ENCODE data around the gene GALNT1.
A peak's percentile ranks its signal among the peaks of the same experiment; 100 is the strongest.
"Not testable (repeated sequence)": the region's sequence is repeated elsewhere in the genome, so short reads cannot be mapped to it uniquely, and the experiment has no call there.

The GALNT1 gene

DNA sequence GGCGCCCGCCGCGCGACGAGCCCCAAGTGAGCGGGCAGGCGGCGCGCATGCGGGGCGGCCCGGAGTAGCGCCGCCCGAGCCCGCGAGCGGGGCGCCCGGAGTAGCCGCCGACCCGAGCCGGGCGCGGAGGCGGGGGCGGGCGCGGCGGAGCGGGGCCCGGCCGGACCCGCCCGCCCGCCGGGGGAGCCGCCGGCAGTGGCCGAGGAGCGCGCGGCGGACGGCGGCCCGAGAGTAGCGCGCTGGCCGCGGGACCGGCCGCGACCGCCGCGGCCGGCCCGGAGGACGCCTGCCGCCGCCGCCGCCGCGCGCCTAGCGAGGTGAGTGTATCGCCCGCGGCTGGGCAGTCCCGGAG, at the start of gene GALNT1:
Gene GALNT1 (plus strand): TSS at position 195 of the 352 bp plus-strand sequence. CDS start 72,923 bp downstream, outside the sequence.
- DNase-seq (ENCODE audit: low read depth in 2 of 2): no peak

DNA sequence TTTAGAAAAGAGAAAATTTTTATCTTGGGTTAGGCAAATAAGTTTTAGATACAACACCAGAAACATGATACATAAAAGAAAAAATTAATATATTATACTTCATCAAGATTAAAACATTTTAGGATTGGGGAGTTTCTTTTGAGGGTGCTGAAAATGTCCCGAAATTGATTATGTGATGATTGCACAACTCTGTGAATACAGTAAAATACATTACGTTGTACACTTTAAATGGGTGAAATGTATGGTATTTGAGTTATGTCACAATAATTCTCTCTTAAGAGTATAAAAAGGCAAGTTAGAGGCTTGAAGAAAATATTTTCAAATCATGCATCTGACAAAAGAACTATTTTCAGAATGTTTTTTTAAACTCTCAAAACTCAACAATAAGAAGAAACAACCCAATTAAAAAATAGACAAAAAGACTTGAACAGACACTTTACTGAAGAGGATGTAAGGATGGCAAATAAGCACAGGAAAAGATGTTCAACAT, 47.6 kb upstream of the GALNT1 start:
- DNase-seq (ENCODE audit: low read depth in 2 of 2): no peak

DNA sequence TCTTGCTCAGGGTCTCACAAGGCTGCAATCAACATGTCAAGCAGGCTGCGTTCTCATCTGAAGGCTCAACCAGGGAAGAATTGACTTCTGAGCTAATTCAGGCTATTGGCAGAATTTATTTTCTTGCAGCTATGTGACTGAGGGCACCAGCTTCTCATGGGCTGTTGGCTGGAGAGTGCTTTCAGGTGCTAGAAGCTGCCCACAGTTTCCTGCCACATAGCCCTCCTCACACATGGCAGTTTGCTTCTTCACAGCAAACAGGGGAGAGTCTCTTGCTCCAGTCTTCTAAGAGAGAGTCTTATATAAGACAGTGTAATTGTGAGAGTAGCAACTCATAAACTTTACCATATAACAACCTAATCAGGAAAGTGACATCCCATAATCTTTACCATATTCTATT, 46.2 kb upstream of the GALNT1 start:
- no peak for DNase-seq (ENCODE audit: low read depth in 2 of 2)

DNA sequence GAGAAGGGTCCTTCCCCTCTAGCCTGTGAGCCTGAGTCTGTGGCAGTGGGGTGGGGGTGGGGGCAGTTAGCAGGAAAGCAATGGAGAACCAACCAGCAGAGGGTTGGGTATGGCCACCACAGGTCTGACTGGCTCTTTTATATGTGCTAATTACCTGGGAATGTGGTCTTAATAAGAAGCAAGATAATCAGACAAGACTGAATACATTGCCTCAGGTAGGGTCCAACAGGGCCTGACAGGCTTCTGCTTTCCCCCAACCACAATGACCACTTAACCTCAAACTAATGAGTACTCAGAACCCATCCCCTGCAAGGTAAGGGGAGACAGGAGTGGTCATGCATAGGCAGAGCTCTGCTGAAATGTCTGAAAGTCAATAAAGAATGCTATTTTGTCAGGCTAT, 39.2 kb upstream of the GALNT1 start:
- no peak for DNase-seq (ENCODE audit: low read depth in 2 of 2)

DNA sequence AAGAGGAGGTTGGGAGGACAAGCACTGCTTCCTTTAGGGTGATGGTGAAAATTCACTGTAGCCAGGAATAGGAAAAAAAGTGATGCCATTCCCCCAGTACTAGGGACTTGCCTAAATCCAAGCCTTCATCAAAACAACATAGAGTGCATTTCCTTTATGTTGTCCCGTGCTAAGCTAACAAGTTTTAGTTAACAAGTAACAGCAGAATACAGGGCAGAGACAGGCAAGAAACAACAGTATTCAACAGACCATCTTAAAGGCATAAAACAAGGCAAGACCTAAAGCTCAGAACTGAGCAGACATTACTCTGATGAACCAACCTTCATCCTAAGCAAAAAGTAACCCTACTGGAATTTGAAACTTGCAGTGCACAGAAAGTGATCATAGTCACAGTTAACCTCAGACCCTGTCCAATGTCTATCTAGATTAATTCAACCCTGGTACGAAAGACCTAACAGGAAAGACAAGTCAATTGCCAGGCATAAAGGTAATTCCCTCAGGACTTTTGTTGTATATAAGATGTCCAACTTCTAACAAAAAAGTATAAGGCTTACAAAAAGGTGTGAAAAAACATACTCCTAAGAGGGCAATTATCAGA, 34.4 kb upstream of the GALNT1 start:
- DNase-seq (ENCODE audit: low read depth in 2 of 2): no peak

DNA sequence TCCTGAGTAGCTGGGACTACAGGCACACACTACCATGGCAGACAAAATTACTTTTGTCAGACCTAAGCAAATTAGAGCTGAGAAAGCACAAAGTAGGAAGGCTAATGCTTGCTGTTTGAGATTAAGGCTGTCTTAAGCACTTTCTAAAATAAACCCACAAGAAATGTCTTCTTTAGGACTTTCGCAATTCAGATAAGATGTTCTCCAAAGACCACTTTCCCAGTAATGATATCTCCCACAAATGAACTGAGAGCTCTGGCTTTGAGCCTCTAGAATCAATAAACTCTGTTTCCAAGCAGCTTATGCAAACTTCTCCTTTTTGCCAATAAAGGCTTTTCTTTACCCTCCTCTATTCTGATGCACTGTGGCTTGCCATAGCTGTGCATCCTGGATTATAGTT, 32.0 kb upstream of the GALNT1 start:
- no peak for DNase-seq (ENCODE audit: low read depth in 2 of 2)

DNA sequence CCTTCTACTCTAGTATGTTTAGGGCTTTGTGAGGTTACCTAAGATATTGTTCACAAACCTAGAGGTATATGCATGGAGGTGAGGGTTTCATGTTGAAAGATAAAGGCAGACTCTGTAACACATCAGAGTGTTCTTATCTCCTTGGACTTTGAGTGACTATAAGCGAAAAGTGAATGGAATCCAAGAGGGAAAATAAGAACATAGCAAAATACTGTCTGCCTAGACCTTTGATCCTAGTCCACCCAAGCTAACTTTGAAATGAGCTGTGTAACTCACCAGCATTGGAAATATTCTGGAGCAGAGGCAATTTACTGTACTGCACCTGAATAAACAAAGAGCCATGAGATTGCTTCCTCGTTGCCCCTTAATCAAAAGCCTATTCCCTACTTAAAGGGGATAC, 28.2 kb upstream of the GALNT1 start:
- DNase-seq (ENCODE audit: low read depth in 2 of 2): no peak

DNA sequence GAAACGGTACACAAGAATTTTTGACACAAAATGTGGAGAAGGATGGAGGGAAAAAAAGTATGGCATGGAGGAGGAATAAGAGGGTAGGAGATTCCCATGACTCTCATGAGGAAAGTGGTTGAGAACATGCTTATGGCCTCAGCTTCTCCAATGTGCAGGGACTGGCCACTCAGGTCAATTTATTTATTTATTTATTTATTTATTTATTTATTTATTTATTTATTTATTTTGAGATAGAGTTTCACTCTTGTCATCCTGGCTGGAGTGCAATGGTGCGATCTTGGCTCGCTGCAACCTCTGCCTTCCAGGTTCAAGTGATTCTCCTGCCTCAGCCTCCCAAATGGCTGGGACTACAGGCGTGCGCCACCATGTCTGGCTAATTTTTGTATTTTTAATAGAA, 26.0 kb upstream of the GALNT1 start:
- not testable (repeated sequence) for DNase-seq (ENCODE audit: low read depth in 2 of 2)

DNA sequence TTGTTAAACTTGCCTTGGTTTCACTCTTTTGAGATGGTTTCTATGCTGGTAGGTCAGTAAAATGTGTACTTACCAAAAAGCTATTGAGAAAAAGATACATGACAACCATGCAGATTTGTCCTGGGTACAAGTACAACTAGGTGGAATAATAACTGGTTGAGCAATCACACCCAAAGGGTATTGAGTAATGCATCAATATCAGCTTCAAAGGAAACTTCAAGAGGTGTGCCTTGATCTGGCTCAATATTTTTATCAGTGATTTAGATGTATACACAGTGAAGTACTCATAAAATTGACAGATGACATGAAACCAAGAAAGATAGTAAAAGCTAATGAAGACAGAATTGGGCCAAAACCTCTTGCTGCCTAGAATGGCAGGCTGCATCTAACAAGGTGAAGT, 21.7 kb upstream of the GALNT1 start:
- no peak for DNase-seq (ENCODE audit: low read depth in 2 of 2)

DNA sequence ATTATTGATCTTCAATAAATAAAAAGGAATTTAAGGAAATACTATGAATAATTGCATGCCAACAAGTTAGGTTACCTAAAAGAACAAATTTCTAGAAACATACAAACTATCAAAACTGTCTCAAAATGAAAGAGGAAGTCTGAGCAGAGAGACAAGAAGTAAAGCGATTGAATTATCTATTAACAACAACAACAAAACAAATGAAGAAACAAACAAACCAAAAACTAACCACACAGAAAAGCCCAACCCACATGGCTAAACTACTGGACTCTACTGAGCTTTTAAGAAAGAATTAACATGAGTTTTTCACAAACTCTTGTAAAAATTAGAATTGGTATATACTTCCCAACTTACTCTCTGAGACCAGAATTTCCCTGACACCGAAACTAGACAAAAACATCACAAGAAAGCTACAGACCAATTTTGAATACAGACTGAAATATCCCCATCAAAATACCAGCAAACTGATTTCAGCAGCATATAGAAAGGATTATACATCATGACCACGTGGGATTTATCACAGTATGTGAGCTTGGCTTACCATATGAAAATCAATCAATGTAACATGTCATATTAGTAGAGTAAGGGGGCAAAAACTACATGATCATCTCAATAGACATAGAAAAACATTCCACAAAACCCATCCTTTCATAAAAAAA, 16.6 kb upstream of the GALNT1 start:
- no peak for DNase-seq (ENCODE audit: low read depth in 2 of 2)

DNA sequence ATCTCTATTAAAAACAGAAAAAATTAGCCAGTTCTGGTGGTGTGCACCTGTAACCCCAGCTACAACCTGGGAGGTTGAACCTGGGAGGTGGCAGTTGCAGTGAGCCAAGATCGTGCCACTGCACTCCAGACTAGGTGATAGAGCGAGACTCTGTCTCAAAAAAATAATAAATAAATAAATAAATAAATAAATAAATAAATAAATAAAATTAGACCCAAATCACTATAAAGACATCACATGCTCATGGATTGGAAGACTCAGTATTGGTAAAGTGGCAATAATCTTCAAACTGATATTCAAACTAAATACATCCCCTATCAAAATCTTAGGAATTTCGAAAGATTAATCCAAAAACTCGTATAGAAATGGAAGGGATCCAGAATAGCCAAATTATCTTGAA, 15.5 kb upstream of the GALNT1 start:
- DNase-seq (ENCODE audit: low read depth in 2 of 2): no peak

DNA sequence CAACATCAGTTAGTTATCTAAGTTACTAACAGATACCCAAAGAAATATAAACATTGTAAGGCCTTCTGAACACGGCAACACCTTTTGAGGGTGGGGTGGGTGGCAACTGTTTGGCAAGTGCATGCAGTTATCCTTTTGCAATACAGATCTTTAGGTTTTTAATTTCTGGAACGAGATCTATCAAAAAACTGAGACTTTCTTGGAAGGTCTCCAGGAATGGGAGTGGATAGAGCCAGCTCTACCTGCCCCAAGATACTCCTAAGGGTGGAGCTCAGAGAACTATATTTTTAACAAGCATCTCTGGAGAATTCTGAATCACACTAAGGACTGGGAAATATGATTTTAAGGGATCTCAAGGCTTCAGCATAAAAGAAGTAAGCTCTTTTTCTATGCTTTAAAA, 11.4 kb upstream of the GALNT1 start:
- no peak for DNase-seq (ENCODE audit: low read depth in 2 of 2)

DNA sequence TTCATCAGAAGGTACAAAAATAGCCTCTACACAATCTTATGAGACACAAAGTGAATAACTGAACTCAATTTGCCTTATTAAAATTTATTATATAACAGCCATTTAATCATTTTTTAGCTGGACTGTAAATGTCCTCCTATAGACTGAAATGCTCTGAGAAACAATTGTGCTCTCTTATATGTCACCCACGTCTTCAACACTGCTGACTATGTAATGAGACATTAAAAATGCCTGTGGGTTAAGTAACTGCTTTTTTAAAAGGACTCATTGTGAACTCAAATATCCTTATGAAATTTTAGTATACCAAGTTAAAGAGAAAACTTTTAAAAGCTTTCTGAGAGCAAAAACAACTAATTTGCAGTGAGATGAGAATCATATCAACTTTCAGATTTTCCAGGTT, 10.4 kb upstream of the GALNT1 start:
- no peak for DNase-seq (ENCODE audit: low read depth in 2 of 2)

DNA sequence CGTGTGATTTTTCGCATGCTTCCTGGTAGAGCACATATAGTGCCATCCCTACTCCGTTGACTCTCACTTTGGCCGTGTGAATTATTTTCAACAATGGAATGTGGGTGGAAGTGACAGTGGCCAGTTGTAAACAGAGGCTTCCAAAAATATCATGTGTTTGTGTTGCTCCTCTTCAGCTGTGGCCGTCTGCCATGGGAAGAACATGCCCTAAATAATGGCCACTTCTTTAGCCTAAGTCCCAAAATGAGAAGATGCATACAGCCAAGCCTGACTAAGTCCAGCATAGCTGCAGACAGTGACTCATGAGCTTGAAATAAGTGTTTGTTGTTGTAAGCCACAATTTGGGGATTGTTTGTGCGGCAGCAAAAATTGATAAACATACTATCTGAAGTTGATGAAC, 8.9 kb upstream of the GALNT1 start:
- DNase-seq (ENCODE audit: low read depth in 2 of 2): no peak

DNA sequence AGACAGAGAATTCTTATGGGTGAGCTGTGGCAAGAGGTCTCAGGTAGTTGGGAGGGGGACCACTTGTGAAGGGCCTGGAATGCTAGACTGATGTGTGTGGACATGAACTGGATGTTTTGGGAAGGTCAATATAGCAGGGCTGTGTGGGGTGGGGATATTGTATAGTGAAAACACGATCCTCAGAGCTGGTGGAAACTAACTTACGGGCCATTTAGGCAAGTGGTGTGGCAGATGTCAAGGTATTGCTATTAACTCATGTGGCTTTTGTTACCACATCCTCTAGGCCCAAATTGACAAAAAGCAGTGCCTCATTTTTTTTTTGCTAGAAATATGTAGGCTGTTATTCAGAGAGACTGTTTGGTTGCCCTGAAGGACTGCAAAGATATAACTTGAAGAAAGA, 8.0 kb upstream of the GALNT1 start:
- DNase-seq (ENCODE audit: low read depth in 2 of 2): no peak

DNA sequence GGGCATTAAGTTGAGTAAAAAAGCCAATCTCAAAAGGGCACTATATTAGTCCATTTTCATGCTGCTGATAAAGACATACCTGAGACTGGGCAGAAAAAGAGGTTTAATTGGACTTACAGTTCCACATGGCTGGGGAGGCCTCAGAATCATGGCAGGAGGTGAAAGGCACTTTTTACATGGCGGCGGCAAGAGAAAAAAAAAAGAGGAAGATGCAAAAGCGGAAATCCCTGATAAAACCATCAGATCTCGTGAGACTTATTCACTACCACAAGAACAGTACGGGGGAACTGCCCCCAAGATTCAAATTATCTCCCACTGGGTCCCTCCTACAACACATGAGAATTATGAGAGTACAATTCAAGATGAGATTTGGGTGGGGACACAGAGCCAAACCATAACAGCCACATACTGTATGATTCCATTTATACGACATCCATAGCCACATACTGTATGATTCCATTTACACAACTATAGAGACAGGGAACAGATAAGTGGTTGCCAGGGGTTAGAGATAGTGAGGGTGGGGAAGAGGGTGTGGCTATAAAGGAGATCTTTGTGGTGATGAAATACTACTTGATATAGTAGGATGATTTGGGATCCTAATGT, 5.2 kb upstream of the GALNT1 start:
- DNase-seq (ENCODE audit: low read depth in 2 of 2): not testable (repeated sequence)

DNA sequence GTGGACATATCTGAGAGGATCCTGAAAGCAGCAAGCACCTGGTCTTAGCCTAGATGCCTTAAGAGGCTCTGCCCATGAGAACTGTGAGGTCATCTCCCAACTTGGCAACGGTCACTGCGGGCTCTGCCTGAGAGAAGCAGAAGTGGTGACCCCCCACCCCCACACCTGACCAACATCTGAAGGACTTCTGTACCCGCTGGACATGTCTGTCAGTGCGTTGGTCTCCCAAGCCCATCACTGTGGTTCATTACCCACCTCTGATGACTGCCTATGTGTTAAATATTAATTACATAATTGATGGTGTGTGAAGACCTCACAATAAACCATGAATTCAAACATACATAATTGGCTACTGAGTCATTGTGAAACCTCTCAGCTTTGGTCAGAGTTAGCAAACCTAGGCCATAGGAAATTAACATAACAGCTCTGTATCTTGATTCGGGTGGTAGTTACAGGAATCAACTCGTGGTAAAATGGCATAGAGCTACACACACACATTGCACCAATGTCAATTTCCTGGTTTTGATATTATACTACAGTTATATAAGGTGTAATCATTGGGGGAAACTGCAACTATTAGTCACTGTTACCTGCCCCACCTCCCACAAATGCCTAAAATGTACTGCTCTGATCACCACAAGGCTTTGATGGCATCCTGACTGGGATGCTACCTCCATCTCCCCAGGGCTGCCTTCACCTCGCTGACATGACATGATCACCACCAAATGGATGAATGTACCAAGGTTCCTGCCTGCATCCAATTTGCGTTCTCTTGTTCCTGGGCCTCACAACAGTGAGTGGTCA, 4.3 kb upstream of the GALNT1 start:
- DNase-seq (ENCODE audit: low read depth in 2 of 2): no peak

DNA sequence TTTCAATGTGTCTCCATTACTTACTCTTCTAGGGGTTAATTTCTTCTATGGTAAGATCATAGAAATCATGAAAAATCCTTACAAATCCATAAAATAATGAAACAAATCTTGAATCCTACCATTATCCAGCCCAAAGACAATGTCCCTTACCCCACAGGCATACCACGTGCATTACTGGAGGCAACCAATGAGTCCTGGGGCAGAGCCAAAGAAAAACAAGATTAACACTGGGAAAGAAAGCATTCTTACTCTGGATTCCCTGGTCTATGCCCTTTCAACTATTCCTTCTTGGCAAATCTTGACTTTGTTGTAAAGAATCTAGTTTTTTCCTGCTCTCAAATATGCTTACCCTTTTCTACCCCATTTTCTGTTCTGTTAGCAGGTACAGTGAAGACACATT, 3.1 kb upstream of the GALNT1 start:
- no peak for DNase-seq (ENCODE audit: low read depth in 2 of 2)

DNA sequence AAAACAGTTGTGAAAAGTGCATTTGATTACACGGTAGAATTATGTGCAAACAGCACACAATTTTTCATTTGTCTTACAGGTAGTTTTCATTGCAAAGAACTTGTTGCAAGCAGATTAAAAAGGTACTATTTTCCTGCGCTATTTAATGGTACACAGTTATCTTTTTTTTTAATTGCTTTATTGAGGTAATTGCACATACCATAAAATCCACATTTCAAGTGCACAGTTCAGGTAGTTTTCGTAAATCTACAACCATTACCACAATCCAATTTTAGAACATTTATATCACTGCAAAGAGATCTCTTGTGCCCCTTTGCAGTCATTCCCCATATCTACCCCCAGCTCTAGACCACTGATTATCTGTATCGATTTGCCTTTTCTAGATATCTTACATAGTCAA, 2.6 kb upstream of the GALNT1 start:
- DNase-seq (ENCODE audit: low read depth in 2 of 2): no peak

DNA sequence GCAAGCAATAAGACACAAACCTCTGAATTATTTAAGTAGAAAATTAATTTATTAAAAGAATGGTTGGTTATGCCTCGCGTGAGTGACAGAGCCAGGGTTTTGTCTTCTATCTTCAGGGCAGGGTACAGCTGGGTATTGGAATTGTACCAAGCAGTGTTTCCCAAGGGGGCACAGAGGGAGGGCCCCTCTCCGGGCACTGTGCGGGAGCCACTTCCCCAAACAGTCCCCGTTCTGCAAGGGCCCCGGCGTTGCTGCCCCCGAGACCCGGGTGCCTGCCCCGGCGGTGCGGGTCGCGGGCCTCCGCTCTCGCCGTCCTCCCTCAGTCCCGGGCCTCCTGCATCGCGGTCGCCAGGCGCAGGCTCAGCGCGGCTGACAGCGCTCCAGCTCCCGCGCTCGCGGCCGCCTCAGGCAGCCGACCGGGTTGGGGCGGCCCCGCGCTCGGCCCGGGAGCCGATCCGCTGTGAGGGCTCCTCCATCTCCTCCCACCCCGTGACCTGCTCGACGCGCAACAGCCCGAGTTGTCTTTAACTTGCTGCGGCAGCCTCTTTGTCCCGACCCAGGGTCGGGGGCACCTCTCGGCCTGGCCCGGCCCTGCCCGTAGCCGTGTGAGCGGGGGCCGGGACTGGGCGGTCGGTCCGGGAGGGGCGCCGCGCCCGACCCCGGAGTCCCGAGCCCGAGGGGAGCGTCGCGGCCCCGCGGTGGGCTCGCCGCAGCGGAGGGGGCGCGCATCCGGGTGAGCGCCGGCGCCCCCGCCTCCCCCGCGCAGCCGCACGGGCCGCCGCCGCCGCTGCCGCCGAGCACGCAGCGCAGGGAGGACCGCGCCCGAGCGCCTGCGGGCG, 620 bp upstream of the GALNT1 start:
- DNase-seq (ENCODE audit: low read depth in 2 of 2): peak; percentile 5 to 24

DNA sequence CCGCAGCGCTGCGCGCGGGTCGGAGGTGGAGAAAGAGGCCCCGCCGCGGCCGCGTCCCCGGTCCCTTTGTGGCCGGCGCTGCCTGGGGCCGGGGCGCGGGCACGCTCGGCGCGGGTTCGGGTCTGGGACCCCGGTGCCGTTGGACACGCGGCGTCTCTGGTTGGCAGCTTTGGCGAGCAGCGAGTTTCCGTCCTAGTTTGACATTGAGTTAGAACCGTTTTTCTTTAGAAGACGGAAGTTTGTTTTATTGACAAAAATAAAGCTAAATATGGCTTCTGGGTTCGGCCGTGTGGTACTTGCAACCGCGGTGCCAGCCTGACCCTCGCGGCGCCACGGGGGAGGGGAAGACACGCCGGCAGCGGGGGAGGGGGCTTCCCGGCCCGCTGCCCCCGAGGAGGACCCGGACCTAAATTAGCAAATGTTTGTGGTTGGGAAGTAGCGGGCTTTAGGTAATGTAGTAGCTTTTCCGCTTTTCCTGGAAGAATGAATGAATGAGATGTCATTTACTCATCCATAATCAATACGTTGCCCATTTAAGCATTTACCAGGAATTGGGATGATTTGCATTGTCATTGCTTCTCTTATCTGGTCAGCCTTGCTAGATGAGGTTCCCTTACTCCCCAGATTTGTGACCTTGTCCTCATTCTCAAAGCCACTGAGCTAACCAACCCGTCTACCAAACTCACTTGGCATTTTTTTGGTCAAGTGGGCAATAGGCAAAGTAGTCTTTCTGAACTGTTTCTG, 530 bp downstream of the GALNT1 start:
- no peak for DNase-seq (ENCODE audit: low read depth in 2 of 2)
